MV-4-11 (cell line): ENCODE measurements around the gene RNF217.
A peak's percentile ranks its signal among the peaks of the same experiment; 100 is the strongest.
"Not testable (repeated sequence)": the region's sequence is repeated elsewhere in the genome, so short reads cannot be mapped to it uniquely, and the experiment has no call there.

Experiments used
- DNase-seq: peaks from one replicate; lab custom pipeline; 2025; lab: John Stamatoyannopoulos, UW

Gene RNF217

GRCh38 chr6:124961777-124962638 is at the start of gene RNF217:
Gene RNF217 (plus strand): TSS chr6:124962437. CDS start chr6:124962545, 108 bp downstream.
- DNase-seq: no peak

- DNase-seq: no peak
These were observed 49.2 kb upstream of the RNF217 start for GRCh38 chr6:124913056-124913455.

- no peak for DNase-seq
These were observed 44.5 kb upstream of the RNF217 start for GRCh38 chr6:124917769-124918168.

DNA sequence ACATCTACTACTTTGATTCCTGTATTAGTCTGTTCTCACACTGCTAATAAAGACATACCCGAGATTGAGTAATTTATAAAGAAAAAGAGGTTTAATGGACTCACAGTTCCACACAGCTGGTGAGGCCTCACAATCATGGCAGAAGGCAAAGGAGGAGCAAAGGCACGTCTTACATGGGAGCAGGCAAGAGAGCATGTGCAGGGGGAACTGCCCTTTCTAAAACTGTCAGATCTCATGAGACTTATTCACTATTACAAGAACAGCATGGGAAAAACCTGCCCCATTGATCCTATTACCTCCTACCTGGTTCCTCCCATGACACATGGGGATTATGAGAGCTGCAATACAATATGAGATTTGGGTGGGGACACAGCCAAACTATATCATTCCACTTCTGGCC is 42.5 kb upstream of the RNF217 start:
- DNase-seq: not testable (repeated sequence)

- DNase-seq: no peak
These were observed 37.9 kb upstream of the RNF217 start for GRCh38 chr6:124924333-124924759.

- DNase-seq: no peak
These were observed 35.8 kb upstream of the RNF217 start for GRCh38 chr6:124926435-124926834.

- no peak for DNase-seq
These were observed 34.4 kb upstream of the RNF217 start for GRCh38 chr6:124927806-124928205.

- DNase-seq: no peak
These were observed 33.4 kb upstream of the RNF217 start for GRCh38 chr6:124928851-124929250.

DNA sequence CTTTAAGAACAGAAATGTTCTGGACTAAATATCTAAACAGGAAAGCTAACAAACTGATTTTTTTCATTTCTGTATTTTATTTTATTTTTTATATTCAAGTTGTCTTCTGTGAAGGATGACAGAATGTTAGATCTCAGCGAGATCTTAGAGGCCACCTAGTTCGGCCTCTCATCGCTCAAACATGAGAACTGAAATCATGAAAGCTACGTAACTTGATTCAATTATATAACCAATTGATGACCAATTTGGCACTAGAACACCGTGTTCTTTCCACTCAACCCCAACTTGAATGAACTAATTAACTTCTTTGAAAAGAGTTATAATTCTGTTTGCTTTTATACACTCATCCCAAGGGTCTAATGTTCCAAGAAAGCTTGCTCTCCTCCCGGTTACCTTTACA is 24.6 kb upstream of the RNF217 start:
- no peak for DNase-seq

DNA sequence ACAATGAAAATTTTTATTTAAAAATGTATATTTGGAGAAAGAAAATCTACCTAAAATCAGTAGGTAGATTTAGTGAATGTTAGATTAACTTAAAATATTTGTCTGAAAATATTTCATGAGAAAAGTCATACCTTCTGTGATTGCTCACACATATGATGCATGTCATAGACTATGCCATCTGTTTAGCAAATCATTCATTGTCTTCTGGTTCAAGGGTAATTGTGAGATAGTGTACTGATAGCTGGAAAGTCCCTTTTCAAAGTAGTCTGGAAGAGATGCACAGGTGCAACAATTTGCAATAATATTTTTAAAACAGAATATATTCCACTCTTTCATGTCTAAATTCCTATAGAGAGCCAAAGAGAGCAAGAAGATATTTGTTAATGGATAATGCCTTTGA is 21.0 kb upstream of the RNF217 start:
- DNase-seq: no peak

- DNase-seq: no peak
These were observed 18.6 kb upstream of the RNF217 start for GRCh38 chr6:124943658-124944057.

DNA sequence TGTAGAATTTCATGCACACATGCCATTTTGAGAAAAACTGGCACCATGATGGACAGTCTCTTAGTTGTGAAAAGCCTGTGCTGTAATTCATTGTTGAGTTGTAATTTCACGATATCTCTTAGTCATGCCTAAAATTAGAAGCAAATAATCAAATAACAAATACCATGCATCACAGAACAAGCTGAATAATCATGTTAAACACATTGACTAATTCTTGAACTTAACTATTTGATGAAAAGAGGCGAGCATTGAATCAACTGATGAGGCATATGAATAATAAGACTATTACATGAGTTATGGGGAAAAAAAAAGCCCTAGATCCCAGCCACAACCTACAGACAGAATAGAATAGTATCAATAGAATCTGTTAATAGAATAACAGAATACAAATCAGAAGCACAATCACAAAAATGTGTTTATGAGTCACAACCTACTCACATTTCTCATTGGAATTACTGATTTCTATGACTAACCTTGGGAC is 14.2 kb upstream of the RNF217 start:
- no peak for DNase-seq

DNA sequence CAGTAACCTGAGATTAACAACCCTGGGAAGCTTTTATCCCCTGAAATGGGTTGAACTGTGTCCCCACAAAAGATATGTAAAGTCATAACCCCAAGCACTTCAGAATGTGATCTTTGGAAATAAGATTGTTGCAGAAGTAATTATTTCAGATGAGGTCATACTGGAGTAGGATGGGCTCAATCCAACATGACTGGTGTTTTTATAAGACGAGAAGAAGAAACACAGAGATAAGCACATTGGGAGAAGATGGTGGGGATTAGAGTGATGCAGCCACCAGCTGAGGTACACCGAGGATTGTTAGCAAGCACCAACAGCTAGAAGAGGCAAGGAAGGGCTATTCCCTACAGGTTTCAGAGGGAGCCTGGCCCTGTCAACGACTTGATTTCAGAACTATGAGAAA is 12.5 kb upstream of the RNF217 start:
- DNase-seq: no peak

GRCh38 chr6:124953808-124954207 is 8.4 kb upstream of the RNF217 start:
- no peak for DNase-seq

- no peak for DNase-seq
These were observed 7.0 kb upstream of the RNF217 start for GRCh38 chr6:124955108-124955856.

DNA sequence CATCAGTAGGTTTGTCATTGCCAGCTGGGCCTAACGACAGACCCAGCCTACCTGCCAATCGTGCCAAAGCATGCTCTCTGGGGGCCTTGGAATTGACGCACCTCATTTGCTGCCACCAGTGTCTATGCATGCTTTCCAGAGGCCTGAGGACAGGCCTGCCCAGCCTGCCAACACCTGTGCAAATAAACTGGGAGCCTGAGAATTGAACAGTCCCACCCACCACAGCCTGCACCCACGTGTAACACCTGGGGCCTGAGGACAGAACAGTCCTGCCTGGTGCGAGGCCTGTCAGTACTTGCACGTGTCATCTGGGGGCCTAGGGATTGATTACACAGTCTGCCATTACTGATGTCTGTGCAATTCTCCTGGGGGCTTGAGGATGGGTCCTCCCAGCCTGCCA is 6.2 kb upstream of the RNF217 start:
- DNase-seq: no peak

- no peak for DNase-seq
These were observed 4.1 kb upstream of the RNF217 start for GRCh38 chr6:124958149-124958548.

GRCh38 chr6:124958759-124959354 is 3.4 kb upstream of the RNF217 start:
- DNase-seq: peak; percentile 5

- no peak for DNase-seq
These were observed 1.3 kb upstream of the RNF217 start for GRCh38 chr6:124960757-124961463.

GRCh38 chr6:124961464-124961776 is 817 bp upstream of the RNF217 start:
- no peak for DNase-seq

- no peak for DNase-seq
These were observed 590 bp downstream of the RNF217 start for GRCh38 chr6:124962639-124963415.
